HEK293 (cell line): Measurements from ENCODE around the gene OPCML.

ENCODE experiments used
- CTCF ChIA-PET: fragments of 350-600 bp; formaldehyde crosslinking; extraction: SDS; loops from one replicate; lab custom pipeline; 2021; ENCODE audit warnings: antibody characterized with exemption; lab: Yijun Ruan, JAX
- POLR2A ChIA-PET: fragments of 300-600 bp; formaldehyde crosslinking; extraction: SDS; loops from one replicate; lab custom pipeline; 2020; ENCODE audit warnings: antibody characterized with exemption, inconsistent platforms; lab: Yijun Ruan, JAX
- H3K27ac ChIP-seq: fragments of 200-500 bp; sonication (Bioruptor generic); 2 replicates; pipeline ENCODE4 v1.5.1; 2014; ENCODE audit warnings: low read depth, low read length, control low read depth, inconsistent platforms; ENCODE audit errors: extremely low read depth
- H3K36me3 ChIP-seq, 2 experiments: fragments of 200-500 bp in 1 of 2; sonication (Bioruptor generic) in 1 of 2; 1 replicate in 1 of 2; 2 replicates in 1 of 2; pipeline ENCODE4 v1.5.1; 2014 to 2017; ENCODE audit warnings: inconsistent platforms in 2 of 2, low read length in 2 of 2; ENCODE audit not compliant: control insufficient read depth in 2 of 2, insufficient read depth in 1 of 2
- H3K4me1 ChIP-seq: fragments of 200-500 bp; sonication (Bioruptor generic); 2 replicates; pipeline ENCODE4 v1.5.1; 2014; ENCODE audit warnings: mild to moderate bottlenecking, low read length, inconsistent platforms; ENCODE audit not compliant: control insufficient read depth, insufficient read depth
- H3K4me3 ChIP-seq: 2 replicates; pipeline ENCODE4 v1.5.1; 2011; ENCODE audit warnings: low read depth, mild to moderate bottlenecking, control low read depth, low read length, moderate library complexity
- H3K9me3 ChIP-seq: fragments of 200-500 bp; sonication (Bioruptor generic); 2 replicates; pipeline ENCODE4 v1.5.1; 2014; ENCODE audit warnings: low read depth, low read length, inconsistent platforms; ENCODE audit not compliant: control insufficient read depth, insufficient read depth
- HOXC10 ChIP-seq: sonication (generic); formaldehyde crosslinking; IDR thresholded peaks from 2 replicates; pipeline ENCODE4 v1.8.1; 2023; ENCODE audit warnings: mild to moderate bottlenecking, missing genetic modification reagents
- PRDM1 ChIP-seq: fragments of 450-650 bp; formaldehyde crosslinking; IDR thresholded peaks from 2 replicates; pipeline ENCODE4; 2016; ENCODE audit warnings: missing biosample characterization, missing genetic modification characterization
- RBAK ChIP-seq: fragments of 450-650 bp; formaldehyde crosslinking; IDR thresholded peaks from 2 replicates; pipeline ENCODE4 v1.5.1; 2016; ENCODE audit warnings: missing biosample characterization, missing genetic modification characterization
- SCRT2 ChIP-seq: fragments of 450-650 bp; formaldehyde crosslinking; IDR thresholded peaks from 2 replicates; pipeline ENCODE4 v1.5.1; 2016; ENCODE audit warnings: missing biosample characterization, missing genetic modification characterization
- SP2 ChIP-seq: fragments of 450-650 bp; formaldehyde crosslinking; IDR thresholded peaks from 2 replicates; pipeline ENCODE4 v1.5.1; 2016; ENCODE audit warnings: missing biosample characterization, missing genetic modification characterization
- WT1 ChIP-seq: fragments of 450-650 bp; formaldehyde crosslinking; IDR thresholded peaks from 2 replicates; pipeline ENCODE4 v1.5.1; 2016; ENCODE audit warnings: missing biosample characterization, missing genetic modification characterization
- ZFP69B ChIP-seq: fragments of 450-650 bp; formaldehyde crosslinking; IDR thresholded peaks from 2 replicates; pipeline ENCODE4 v1.5.1; 2016; ENCODE audit warnings: missing biosample characterization, missing genetic modification characterization
- ZNF133 ChIP-seq: fragments of 450-650 bp; formaldehyde crosslinking; IDR thresholded peaks from 2 replicates; pipeline ENCODE4 v1.5.1; 2016; ENCODE audit warnings: missing biosample characterization, missing genetic modification characterization
- ZNF16 ChIP-seq: fragments of 450-650 bp; formaldehyde crosslinking; IDR thresholded peaks from 2 replicates; pipeline ENCODE4 v1.5.1; 2016; ENCODE audit warnings: low read depth, missing biosample characterization, missing genetic modification characterization
- ZNF391 ChIP-seq: fragments of 450-650 bp; formaldehyde crosslinking; IDR thresholded peaks from 2 replicates; pipeline ENCODE4 v1.5.1; 2016; ENCODE audit warnings: low read depth, missing biosample characterization, missing genetic modification characterization, borderline replicate concordance
- ZNF416 ChIP-seq: fragments of 450-650 bp; formaldehyde crosslinking; IDR thresholded peaks from 2 replicates; pipeline ENCODE4 v1.5.1; 2016; ENCODE audit warnings: missing biosample characterization, missing genetic modification characterization
- ZNF610 ChIP-seq: fragments of 450-650 bp; formaldehyde crosslinking; IDR thresholded peaks from 2 replicates; pipeline ENCODE4 v1.5.1; 2016; ENCODE audit warnings: missing biosample characterization, missing genetic modification characterization, borderline replicate concordance
- ZNF660 ChIP-seq: fragments of 450-650 bp; IDR thresholded peaks from 2 replicates; pipeline ENCODE4 v1.5.1; 2018; ENCODE audit warnings: missing biosample characterization, mild to moderate bottlenecking, missing genetic modification characterization
- ZNF830 ChIP-seq: fragments of 450-650 bp; IDR thresholded peaks from 2 replicates; pipeline ENCODE4 v1.5.0; 2018; ENCODE audit warnings: missing biosample characterization, missing genetic modification characterization, low read depth, mild to moderate bottlenecking, moderate library complexity
- TF ChIP-seq, protein P1 (sequence below): fragments of 450-650 bp; formaldehyde crosslinking; IDR thresholded peaks from 2 replicates; pipeline ENCODE4 v1.5.1; 2016; ENCODE audit warnings: missing biosample characterization, missing genetic modification characterization
- TF ChIP-seq, protein P2 (sequence below): fragments of 450-650 bp; formaldehyde crosslinking; IDR thresholded peaks from 2 replicates; pipeline ENCODE4 v1.5.1; 2016; ENCODE audit warnings: missing biosample characterization, missing genetic modification characterization
- TF ChIP-seq, protein P3 (sequence below): fragments of 450-650 bp; formaldehyde crosslinking; IDR thresholded peaks from 2 replicates; pipeline ENCODE4 v1.5.1; 2016; ENCODE audit warnings: missing biosample characterization, missing genetic modification characterization, low read depth
- TF ChIP-seq, protein P4 (sequence below): fragments of 450-650 bp; formaldehyde crosslinking; IDR thresholded peaks from 2 replicates; pipeline ENCODE4 v1.5.1; 2016; ENCODE audit warnings: missing biosample characterization, missing genetic modification characterization
- TF ChIP-seq, protein P5 (sequence below): fragments of 450-650 bp; formaldehyde crosslinking; IDR thresholded peaks from 2 replicates; pipeline ENCODE4 v1.5.1; 2017; ENCODE audit warnings: missing biosample characterization, missing genetic modification characterization
- TF ChIP-seq, protein P6 (sequence below): fragments of 450-650 bp; formaldehyde crosslinking; IDR thresholded peaks from 2 replicates; pipeline ENCODE4 v1.5.1; 2016; ENCODE audit warnings: missing biosample characterization, missing genetic modification characterization
- TF ChIP-seq, protein P7 (sequence below): fragments of 450-650 bp; formaldehyde crosslinking; IDR thresholded peaks from 2 replicates; pipeline ENCODE4 v1.5.1; 2016; ENCODE audit warnings: missing biosample characterization, missing genetic modification characterization, borderline replicate concordance

OPCML gene

DNA sequence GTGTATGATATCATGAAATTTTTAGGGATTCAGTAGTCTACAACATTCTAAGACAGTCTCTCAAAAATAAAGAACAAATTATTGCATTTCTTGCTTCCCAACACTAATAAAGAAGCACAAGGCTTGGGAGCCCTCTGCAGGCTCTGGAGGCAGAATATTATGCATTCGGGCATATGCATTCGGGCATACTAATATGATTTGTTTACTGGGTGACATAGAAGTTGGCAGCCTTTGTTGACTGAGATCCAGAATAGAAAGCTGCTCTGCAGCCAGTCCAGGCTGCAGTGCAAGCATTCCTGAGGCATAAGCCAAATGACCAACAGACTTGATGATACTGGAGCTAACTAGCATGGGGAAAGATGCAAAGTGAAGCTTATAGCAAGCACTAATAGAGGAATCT lies 945.5 kb downstream of the OPCML start:
- Histone ChIP-seq H3K4me3 (no peak overlapping the region), H3K4me1 (no peaks in the 10 kb centered on the region), H3K36me3 (no peaks in the 10 kb centered on the region), H3K9me3 (no peaks in the 10 kb centered on the region), H3K27ac (no peak overlapping the region)
- ChIA-PET CTCF (interaction anchor here (0.7 kb wide), 1 partner anchor 354 kb away, joined by 3 read pairs; no protein-coding TSS in a partner anchor), POLR2A (no interaction called here)
- TF ChIP-seq, protein P1, sequence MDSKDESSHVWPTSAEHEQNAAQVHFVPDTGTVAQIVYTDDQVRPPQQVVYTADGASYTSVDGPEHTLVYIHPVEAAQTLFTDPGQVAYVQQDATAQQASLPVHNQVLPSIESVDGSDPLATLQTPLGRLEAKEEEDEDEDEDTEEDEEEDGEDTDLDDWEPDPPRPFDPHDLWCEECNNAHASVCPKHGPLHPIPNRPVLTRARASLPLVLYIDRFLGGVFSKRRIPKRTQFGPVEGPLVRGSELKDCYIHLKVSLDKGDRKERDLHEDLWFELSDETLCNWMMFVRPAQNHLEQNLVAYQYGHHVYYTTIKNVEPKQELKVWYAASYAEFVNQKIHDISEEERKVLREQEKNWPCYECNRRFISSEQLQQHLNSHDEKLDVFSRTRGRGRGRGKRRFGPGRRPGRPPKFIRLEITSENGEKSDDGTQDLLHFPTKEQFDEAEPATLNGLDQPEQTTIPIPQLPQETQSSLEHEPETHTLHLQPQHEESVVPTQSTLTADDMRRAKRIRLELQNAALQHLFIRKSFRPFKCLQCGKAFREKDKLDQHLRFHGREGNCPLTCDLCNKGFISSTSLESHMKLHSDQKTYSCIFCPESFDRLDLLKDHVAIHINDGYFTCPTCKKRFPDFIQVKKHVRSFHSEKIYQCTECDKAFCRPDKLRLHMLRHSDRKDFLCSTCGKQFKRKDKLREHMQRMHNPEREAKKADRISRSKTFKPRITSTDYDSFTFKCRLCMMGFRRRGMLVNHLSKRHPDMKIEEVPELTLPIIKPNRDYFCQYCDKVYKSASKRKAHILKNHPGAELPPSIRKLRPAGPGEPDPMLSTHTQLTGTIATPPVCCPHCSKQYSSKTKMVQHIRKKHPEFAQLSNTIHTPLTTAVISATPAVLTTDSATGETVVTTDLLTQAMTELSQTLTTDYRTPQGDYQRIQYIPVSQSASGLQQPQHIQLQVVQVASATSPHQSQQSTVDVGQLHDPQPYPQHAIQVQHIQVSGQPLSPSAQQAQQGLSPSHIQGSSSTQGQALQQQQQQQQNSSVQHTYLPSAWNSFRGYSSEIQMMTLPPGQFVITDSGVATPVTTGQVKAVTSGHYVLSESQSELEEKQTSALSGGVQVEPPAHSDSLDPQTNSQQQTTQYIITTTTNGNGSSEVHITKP (tag by site-specific recombination): no peak
- TF ChIP-seq SCRT2 (tag by site-specific recombination) (no peak), ZNF610 (tag by site-specific recombination) (no peak), ZFP69B (no peak), ZNF16 (tag by site-specific recombination) (no peak), RBAK (no peak), PRDM1 (tag by site-specific recombination) (no peak)
- TF ChIP-seq, protein P2, sequence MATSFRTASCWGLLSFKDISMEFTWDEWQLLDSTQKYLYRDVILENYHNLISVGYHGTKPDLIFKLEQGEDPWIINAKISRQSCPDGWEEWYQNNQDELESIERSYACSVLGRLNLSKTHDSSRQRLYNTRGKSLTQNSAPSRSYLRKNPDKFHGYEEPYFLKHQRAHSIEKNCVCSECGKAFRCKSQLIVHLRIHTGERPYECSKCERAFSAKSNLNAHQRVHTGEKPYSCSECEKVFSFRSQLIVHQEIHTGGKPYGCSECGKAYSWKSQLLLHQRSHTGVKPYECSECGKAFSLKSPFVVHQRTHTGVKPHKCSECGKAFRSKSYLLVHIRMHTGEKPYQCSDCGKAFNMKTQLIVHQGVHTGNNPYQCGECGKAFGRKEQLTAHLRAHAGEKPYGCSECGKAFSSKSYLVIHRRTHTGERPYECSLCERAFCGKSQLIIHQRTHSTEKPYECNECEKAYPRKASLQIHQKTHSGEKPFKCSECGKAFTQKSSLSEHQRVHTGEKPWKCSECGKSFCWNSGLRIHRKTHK (tag by site-specific recombination): no peak
- TF ChIP-seq, protein P3, sequence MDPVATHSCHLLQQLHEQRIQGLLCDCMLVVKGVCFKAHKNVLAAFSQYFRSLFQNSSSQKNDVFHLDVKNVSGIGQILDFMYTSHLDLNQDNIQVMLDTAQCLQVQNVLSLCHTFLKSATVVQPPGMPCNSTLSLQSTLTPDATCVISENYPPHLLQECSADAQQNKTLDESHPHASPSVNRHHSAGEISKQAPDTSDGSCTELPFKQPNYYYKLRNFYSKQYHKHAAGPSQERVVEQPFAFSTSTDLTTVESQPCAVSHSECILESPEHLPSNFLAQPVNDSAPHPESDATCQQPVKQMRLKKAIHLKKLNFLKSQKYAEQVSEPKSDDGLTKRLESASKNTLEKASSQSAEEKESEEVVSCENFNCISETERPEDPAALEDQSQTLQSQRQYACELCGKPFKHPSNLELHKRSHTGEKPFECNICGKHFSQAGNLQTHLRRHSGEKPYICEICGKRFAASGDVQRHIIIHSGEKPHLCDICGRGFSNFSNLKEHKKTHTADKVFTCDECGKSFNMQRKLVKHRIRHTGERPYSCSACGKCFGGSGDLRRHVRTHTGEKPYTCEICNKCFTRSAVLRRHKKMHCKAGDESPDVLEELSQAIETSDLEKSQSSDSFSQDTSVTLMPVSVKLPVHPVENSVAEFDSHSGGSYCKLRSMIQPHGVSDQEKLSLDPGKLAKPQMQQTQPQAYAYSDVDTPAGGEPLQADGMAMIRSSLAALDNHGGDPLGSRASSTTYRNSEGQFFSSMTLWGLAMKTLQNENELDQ (tag by site-specific recombination): no peak

DNA sequence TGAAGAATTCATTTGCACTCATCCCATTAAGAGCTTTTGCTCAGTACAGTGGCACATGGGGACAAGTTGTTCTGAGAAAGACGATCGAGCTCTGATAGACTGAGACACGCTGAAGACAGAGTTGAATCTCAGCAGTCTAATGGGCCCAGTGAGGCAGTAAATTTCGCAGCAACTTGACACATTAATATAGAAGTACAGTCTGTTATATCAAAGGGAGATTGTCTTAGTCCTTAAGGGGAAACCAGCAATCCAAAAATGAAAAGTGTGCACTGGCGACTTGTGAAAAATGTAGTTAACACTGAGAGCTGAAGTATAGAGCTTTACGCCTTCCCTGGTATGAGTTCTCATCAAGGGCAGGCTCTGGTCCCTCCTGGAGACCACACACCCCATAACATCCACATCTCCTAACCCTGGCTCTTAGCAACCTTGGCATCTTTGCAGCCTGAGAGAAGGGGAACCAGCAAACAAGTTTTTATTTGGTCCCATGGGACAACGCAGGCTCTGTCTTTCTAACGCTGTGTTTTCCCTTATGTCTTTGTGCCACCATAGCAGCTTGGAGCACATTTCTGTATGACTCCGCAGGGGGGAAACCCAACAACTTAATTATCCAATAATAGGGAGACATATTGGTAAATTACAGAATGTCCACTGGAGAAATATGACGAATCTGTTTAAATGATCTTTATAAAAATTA lies 952.5 kb downstream of the OPCML start:
- Histone ChIP-seq H3K27ac (no peak overlapping the region), H3K9me3 (no peaks in the 10 kb centered on the region), H3K36me3 (no peaks in the 10 kb centered on the region), H3K4me3 (no peak overlapping the region), H3K4me1 (no peaks in the 10 kb centered on the region)
- CTCF ChIA-PET: interaction anchor here (0.7 kb wide), 1 partner anchor 684 kb away, joined by 3 read pairs; no protein-coding TSS in a partner anchor
- POLR2A ChIA-PET: no interaction called here
- TF ChIP-seq WT1 (tag by site-specific recombination) (no peak), SP2 (tag by site-specific recombination) (no peak), ZNF830 (no peak), ZNF416 (no peak), ZNF133 (tag by site-specific recombination) (no peak), ZNF660 (no peak), ZNF391 (no peak), HOXC10 (CRISPR knock-in tag) (no peak)
- TF ChIP-seq, protein P4, sequence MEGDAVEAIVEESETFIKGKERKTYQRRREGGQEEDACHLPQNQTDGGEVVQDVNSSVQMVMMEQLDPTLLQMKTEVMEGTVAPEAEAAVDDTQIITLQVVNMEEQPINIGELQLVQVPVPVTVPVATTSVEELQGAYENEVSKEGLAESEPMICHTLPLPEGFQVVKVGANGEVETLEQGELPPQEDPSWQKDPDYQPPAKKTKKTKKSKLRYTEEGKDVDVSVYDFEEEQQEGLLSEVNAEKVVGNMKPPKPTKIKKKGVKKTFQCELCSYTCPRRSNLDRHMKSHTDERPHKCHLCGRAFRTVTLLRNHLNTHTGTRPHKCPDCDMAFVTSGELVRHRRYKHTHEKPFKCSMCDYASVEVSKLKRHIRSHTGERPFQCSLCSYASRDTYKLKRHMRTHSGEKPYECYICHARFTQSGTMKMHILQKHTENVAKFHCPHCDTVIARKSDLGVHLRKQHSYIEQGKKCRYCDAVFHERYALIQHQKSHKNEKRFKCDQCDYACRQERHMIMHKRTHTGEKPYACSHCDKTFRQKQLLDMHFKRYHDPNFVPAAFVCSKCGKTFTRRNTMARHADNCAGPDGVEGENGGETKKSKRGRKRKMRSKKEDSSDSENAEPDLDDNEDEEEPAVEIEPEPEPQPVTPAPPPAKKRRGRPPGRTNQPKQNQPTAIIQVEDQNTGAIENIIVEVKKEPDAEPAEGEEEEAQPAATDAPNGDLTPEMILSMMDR (tag by site-specific recombination): no peak
- TF ChIP-seq, protein P5, sequence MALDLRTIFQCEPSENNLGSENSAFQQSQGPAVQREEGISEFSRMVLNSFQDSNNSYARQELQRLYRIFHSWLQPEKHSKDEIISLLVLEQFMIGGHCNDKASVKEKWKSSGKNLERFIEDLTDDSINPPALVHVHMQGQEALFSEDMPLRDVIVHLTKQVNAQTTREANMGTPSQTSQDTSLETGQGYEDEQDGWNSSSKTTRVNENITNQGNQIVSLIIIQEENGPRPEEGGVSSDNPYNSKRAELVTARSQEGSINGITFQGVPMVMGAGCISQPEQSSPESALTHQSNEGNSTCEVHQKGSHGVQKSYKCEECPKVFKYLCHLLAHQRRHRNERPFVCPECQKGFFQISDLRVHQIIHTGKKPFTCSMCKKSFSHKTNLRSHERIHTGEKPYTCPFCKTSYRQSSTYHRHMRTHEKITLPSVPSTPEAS (tag by site-specific recombination): no peak
- TF ChIP-seq, protein P6, sequence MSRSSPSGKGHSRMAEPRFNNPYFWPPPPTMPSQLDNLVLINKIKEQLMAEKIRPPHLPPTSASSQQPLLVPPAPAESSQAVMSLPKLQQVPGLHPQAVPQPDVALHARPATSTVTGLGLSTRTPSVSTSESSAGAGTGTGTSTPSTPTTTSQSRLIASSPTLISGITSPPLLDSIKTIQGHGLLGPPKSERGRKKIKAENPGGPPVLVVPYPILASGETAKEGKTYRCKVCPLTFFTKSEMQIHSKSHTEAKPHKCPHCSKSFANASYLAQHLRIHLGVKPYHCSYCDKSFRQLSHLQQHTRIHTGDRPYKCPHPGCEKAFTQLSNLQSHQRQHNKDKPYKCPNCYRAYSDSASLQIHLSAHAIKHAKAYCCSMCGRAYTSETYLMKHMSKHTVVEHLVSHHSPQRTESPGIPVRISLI (tag by site-specific recombination): no peak
- TF ChIP-seq, protein P7, sequence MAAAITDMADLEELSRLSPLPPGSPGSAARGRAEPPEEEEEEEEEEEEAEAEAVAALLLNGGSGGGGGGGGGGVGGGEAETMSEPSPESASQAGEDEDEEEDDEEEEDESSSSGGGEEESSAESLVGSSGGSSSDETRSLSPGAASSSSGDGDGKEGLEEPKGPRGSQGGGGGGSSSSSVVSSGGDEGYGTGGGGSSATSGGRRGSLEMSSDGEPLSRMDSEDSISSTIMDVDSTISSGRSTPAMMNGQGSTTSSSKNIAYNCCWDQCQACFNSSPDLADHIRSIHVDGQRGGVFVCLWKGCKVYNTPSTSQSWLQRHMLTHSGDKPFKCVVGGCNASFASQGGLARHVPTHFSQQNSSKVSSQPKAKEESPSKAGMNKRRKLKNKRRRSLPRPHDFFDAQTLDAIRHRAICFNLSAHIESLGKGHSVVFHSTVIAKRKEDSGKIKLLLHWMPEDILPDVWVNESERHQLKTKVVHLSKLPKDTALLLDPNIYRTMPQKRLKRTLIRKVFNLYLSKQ: no peak
